H9 (cell line): ENCODE measurements around the gene PRKAR2A. TPM values are rescaled to one million over a fixed set of nuclear protein-coding genes. Genes with fewer than 3 reads are reported as not detected.

Source experiments
- DNase-seq: peaks from one replicate; pipeline ENCODE4 v3.0.0-alpha.2; 2017
- H2AFZ ChIP-seq: one replicate; pipeline ENCODE4 v1.6.1; 2013; ENCODE audit warnings: mild to moderate bottlenecking, low read length, control low read depth, moderate library complexity
- H2AK5ac ChIP-seq: 2 replicates; pipeline ENCODE4 v1.6.1; 2013; ENCODE audit warnings: low read length, control low read depth, mixed read lengths; ENCODE audit not compliant: insufficient read length
- H2BK120ac ChIP-seq: one replicate; pipeline ENCODE4 v1.6.1; 2013; ENCODE audit warnings: low read depth, mild to moderate bottlenecking, low read length, control low read depth, inconsistent platforms; ENCODE audit not compliant: poor library complexity, severe bottlenecking
- H2BK12ac ChIP-seq: 2 replicates; pipeline ENCODE4 v1.6.1; 2013; ENCODE audit warnings: low read length, control low read depth, mixed read lengths, low read depth; ENCODE audit not compliant: insufficient read length
- H2BK15ac ChIP-seq: 2 replicates; pipeline ENCODE4 v1.6.1; 2013; ENCODE audit warnings: low read depth, low read length, control low read depth
- H2BK20ac ChIP-seq: one replicate; pipeline ENCODE4 v1.6.1; 2013; ENCODE audit warnings: low read depth, mild to moderate bottlenecking, low read length, control low read depth, inconsistent platforms; ENCODE audit not compliant: poor library complexity, severe bottlenecking
- H2BK5ac ChIP-seq: 2 replicates; pipeline ENCODE4 v1.6.1; 2013; ENCODE audit warnings: low read length, control low read depth, mixed read lengths; ENCODE audit not compliant: insufficient read length
- H3K14ac ChIP-seq: 2 replicates; pipeline ENCODE4 v1.6.1; 2013; ENCODE audit warnings: low read length, control low read depth; ENCODE audit not compliant: insufficient read depth
- H3K18ac ChIP-seq: 2 replicates; pipeline ENCODE4 v1.6.1; 2013; ENCODE audit warnings: low read depth, mild to moderate bottlenecking, mixed read lengths, low read length, control low read depth; ENCODE audit not compliant: insufficient read length
- H3K23ac ChIP-seq: 2 replicates; pipeline ENCODE4 v1.6.1; 2013; ENCODE audit warnings: low read length, control low read depth, mixed read lengths, low read depth; ENCODE audit not compliant: insufficient read length
- H3K23me2 ChIP-seq: 2 replicates; pipeline ENCODE4 v1.6.1; 2013; ENCODE audit warnings: low read depth, mild to moderate bottlenecking, mixed read lengths, low read length, control low read depth; ENCODE audit not compliant: insufficient read length, poor library complexity, severe bottlenecking
- H3K27ac ChIP-seq: 2 replicates; pipeline ENCODE4 v1.5.1; 2013; ENCODE audit warnings: low read length, control low read depth, mixed read lengths, low read depth; ENCODE audit not compliant: insufficient read length
- H3K27me3 ChIP-seq: 2 replicates; pipeline ENCODE4 v1.6.1; 2013; ENCODE audit warnings: low read length, control low read depth, inconsistent platforms; ENCODE audit not compliant: insufficient read depth
- H3K4ac ChIP-seq: 2 replicates; pipeline ENCODE4 v1.6.1; 2013; ENCODE audit warnings: low read depth, mild to moderate bottlenecking, control low read depth, inconsistent platforms, low read length, moderate library complexity
- H3K4me1 ChIP-seq: 2 replicates; pipeline ENCODE4 v1.6.1; 2013; ENCODE audit warnings: low read length, control low read depth, inconsistent platforms; ENCODE audit not compliant: insufficient read depth
- H3K4me2 ChIP-seq: 2 replicates; pipeline ENCODE4 v1.6.1; 2013; ENCODE audit warnings: low read length, control low read depth, mixed read lengths; ENCODE audit not compliant: insufficient read length, insufficient read depth
- H3K56ac ChIP-seq: 2 replicates; pipeline ENCODE4 v1.6.1; 2013; ENCODE audit warnings: low read depth, mild to moderate bottlenecking, mixed read lengths, low read length, control low read depth; ENCODE audit not compliant: insufficient read length
- H3K79me1 ChIP-seq: 2 replicates; pipeline ENCODE4 v1.6.1; 2013; ENCODE audit warnings: low read depth, mild to moderate bottlenecking, moderate library complexity, low read length, control low read depth, inconsistent platforms; ENCODE audit not compliant: insufficient read depth, poor library complexity, severe bottlenecking
- H3K79me2 ChIP-seq: 2 replicates; pipeline ENCODE4 v1.6.1; 2013; ENCODE audit warnings: low read length, control low read depth, inconsistent platforms; ENCODE audit not compliant: insufficient read depth
- H3K9ac ChIP-seq: 2 replicates; pipeline ENCODE4 v1.6.1; 2013; ENCODE audit warnings: low read length, control low read depth, mixed read lengths; ENCODE audit not compliant: insufficient read length; ENCODE audit errors: extremely low read depth
- H3K9me3 ChIP-seq: one replicate; pipeline ENCODE4 v1.6.1; 2013; ENCODE audit warnings: low read depth, low read length, inconsistent platforms; ENCODE audit not compliant: control insufficient read depth
- H3T11ph ChIP-seq: one replicate; pipeline ENCODE4 v1.6.1; 2013; ENCODE audit warnings: mild to moderate bottlenecking, low read length, control low read depth, inconsistent platforms
- H4K20me1 ChIP-seq: one replicate; pipeline ENCODE4 v1.6.1; 2013; ENCODE audit not compliant: control insufficient read depth, insufficient read length, insufficient read depth
- H4K5ac ChIP-seq: 2 replicates; pipeline ENCODE4 v1.6.1; 2013; ENCODE audit warnings: low read depth, mild to moderate bottlenecking, mixed read lengths, low read length, control low read depth; ENCODE audit not compliant: insufficient read length
- H4K8ac ChIP-seq: replicated peaks from 2 replicates; pipeline ENCODE4 v1.6.1; 2013; ENCODE audit warnings: low read length, control low read depth, mixed read lengths, low read depth; ENCODE audit not compliant: insufficient read length
- H4K91ac ChIP-seq: 2 replicates; pipeline ENCODE4 v1.6.1; 2013; ENCODE audit warnings: low read depth, mild to moderate bottlenecking, moderate library complexity, mixed read lengths, low read length, control low read depth; ENCODE audit not compliant: insufficient read length
- H3K27ac Mint-ChIP-seq, 3 experiments: 2 replicates in 2 of 3; 3 replicates in 1 of 3; pipeline ENCODE4 v1.8.0; 2020 to 2021; ENCODE audit warnings: mixed read lengths in 3 of 3, mild to moderate bottlenecking in 1 of 3, moderate library complexity in 1 of 3
- H3K27me3 Mint-ChIP-seq: 2 replicates; pipeline ENCODE4 v1.8.0; 2021; ENCODE audit warnings: low read depth, mild to moderate bottlenecking, moderate library complexity, mixed read lengths
- H3K36me3 Mint-ChIP-seq, 3 experiments: 2 replicates in 2 of 3; 3 replicates in 1 of 3; pipeline ENCODE4 v1.8.0; 2020 to 2021; ENCODE audit warnings: low read depth in 3 of 3, mixed read lengths in 3 of 3; ENCODE audit not compliant: insufficient read depth in 1 of 3
- H3K4me1 Mint-ChIP-seq, 2 experiments: 2 replicates each; pipeline ENCODE4 v1.8.0; 2020; ENCODE audit warnings: mixed read lengths in 2 of 2
- H3K4me3 Mint-ChIP-seq, 2 experiments: 2 replicates in 1 of 2; 3 replicates in 1 of 2; pipeline ENCODE4 v1.8.0; 2020 to 2021; ENCODE audit warnings: mild to moderate bottlenecking in 2 of 2, mixed read lengths in 2 of 2, moderate library complexity in 1 of 2
- H3K9me3 Mint-ChIP-seq, 2 experiments: 2 replicates in 1 of 2; 3 replicates in 1 of 2; pipeline ENCODE4 v1.8.0; 2020; ENCODE audit warnings: mild to moderate bottlenecking in 2 of 2, mixed read lengths in 2 of 2, moderate library complexity in 1 of 2
- WGBS: extraction: QIAGEN DNeasy Blood & Tissue Kit; methylation state at CpG from one replicate; pipeline ENCODE4 v1.1.7; 2013; ENCODE audit warnings: missing lambda C conversion rate, low lambda C conversion rate, mixed read lengths; ENCODE audit not compliant: insufficient read length; ENCODE audit errors: extremely low coverage; 5-methylcytosine and 5-hydroxymethylcytosine counted together
- total RNA-seq: library from RNA; stranded (reverse); gene quantifications from 2 replicates; pipeline ENCODE4 v1.2.1, GENCODE V29; 2021
- TF ChIP-seq, protein P1 (sequence below): fragments of 200-600 bp; sonication (generic); conservative IDR thresholded peaks from 3 replicates; pipeline ENCODE4 v1.8.0; 2021; ENCODE audit warnings: antibody characterized with exemption, mild to moderate bottlenecking

Gene PRKAR2A
- total RNA-seq, 1 experiment from 2014 or later = 39.1 TPM

DNA sequence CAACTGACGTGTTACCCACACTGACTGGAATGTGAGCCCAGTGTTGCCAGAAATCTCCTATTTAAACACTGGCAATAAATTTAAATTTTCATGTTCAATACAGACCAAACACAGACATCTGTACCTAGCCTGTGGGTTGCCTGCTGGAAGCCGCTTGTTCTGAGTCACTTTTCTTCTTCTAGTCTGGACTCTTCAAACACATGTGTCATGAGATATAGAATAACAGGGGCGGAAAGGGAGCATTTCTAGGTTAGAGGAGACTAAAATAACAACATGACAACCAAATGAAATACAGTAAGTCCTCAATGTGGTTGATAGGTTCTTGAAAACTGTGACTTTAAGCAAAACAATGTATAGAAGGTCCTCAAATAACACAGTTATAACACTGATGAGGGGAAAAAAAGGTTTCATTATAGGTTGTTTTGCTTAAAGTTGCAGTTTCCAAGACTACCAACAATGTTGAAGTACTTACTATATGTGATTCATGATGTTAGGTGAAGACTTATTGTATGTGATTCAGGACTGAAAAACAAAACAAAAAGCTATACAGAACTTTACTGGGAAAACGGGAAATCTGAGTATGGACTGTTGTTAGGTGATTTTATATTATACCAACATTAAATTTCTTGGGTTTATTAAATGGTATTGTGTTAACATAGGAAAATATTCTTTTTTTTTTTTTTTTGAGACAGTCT is 63.1 kb downstream of the PRKAR2A start:
- H3K23me2 ChIP-seq = no peaks in the 10 kb centered on the region
- no peak overlapping the region for H2BK15ac ChIP-seq
- no CpG with 5 or more reads among the region's 4 CpGs for WGBS
- TF ChIP-seq, protein P1, sequence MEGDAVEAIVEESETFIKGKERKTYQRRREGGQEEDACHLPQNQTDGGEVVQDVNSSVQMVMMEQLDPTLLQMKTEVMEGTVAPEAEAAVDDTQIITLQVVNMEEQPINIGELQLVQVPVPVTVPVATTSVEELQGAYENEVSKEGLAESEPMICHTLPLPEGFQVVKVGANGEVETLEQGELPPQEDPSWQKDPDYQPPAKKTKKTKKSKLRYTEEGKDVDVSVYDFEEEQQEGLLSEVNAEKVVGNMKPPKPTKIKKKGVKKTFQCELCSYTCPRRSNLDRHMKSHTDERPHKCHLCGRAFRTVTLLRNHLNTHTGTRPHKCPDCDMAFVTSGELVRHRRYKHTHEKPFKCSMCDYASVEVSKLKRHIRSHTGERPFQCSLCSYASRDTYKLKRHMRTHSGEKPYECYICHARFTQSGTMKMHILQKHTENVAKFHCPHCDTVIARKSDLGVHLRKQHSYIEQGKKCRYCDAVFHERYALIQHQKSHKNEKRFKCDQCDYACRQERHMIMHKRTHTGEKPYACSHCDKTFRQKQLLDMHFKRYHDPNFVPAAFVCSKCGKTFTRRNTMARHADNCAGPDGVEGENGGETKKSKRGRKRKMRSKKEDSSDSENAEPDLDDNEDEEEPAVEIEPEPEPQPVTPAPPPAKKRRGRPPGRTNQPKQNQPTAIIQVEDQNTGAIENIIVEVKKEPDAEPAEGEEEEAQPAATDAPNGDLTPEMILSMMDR = no peak
- no peak overlapping the region for H4K8ac ChIP-seq
- no peak overlapping the region for H3K9ac ChIP-seq
- no peaks in the 10 kb centered on the region for H3K27me3 Mint-ChIP-seq
- H4K20me1 ChIP-seq = no peaks in the 10 kb centered on the region
- no peak overlapping the region for H3K4me3 Mint-ChIP-seq
- H3K4me1 Mint-ChIP-seq = no peaks in the 10 kb centered on the region
- no peak overlapping the region for H3K56ac ChIP-seq
- H2AFZ ChIP-seq = no peak overlapping the region
- no peak overlapping the region for H2BK5ac ChIP-seq
- no peak overlapping the region for H3K4ac ChIP-seq
- no peaks in the 10 kb centered on the region for H3K4me1 ChIP-seq
- H3K27ac Mint-ChIP-seq = no peak overlapping the region
- H3K4me2 ChIP-seq = no peak overlapping the region
- no peak overlapping the region for H4K91ac ChIP-seq
- no peak overlapping the region for H2AK5ac ChIP-seq
- no peak overlapping the region for H3K18ac ChIP-seq
- H2BK20ac ChIP-seq = no peak overlapping the region
- DNase-seq = no peak
- H3K23ac ChIP-seq = no peak overlapping the region
- no peak overlapping the region for H3K14ac ChIP-seq
- H3K36me3 Mint-ChIP-seq = peaks cover 0 to 6% (median 0%) of the 10 kb centered on the region in 3 experiments; a peak in 2 of 7 replicates
- no peak overlapping the region for H3T11ph ChIP-seq
- H4K5ac ChIP-seq = no peak overlapping the region
- H3K9me3 ChIP-seq = no peaks in the 10 kb centered on the region
- no peak overlapping the region for H2BK120ac ChIP-seq
- H2BK12ac ChIP-seq = no peak overlapping the region
- H3K79me1 ChIP-seq = no peaks in the 10 kb centered on the region
- H3K27me3 ChIP-seq = no peaks in the 10 kb centered on the region
- H3K9me3 Mint-ChIP-seq = no peaks in the 10 kb centered on the region
- no peaks in the 10 kb centered on the region for H3K79me2 ChIP-seq
- H3K27ac ChIP-seq = no peak overlapping the region
